A549 treated with RU486 at 1 μM for 4 hours (cell line): ENCODE data around the gene C10orf105. TPM values are rescaled to one million over a fixed set of nuclear protein-coding genes. Genes with fewer than 3 reads are reported as not detected.

Experiments
- total RNA-seq: library from RNA; stranded (reverse); fragments of 200-300 nt; extraction: Qiagen RNA extraction; gene quantifications from 5 replicates; pipeline ENCODE4 v1.2.3, GENCODE V29; 2022; ENCODE audit warnings: low read depth

The C10orf105 gene, protein sequence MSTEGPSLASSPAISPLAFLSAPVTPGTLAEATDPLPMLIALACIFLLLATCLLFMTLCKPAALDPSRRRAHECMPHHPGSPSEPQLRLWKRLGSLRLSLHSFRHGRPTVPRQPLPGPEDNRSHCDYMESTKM
- not detected in 5 replicates for total RNA-seq

DNA sequence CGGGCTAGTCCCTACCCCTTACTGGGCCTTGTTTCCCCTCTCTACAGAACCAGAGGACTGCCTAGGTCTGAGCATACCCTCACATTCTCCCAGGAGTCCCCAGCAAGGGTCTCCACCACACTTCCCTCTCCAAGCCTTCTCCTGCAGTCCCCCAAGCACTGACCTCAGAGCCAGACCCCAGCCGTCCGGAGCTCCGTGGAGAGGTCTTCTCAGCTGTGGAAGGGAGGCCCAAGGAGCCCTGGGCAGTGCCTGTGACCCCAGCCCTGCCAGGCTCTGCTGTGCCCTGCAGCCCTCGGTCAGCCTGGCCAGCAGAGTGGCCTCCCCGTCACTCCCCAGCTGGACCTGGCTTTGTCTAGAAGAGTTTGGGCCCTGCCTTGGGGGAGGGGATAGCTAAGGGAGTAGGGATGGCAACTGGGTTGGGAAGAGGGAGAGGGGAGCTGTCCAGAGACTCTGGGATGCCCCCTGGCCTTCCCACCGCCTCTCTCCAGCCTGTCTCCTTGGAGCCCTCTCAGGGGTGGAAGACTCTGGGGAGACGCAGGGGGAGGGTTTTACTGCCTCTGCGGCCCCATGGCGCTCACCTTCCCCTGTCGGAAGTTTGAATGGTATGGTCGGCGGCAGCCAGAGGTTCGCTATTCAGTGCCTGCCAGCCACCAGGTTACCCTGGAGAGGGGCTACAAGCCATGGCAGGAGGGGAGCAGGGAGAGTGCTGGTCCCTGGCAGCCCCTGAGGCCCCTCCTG, at the start of gene C10orf105:
TSS of gene C10orf105 (minus strand) at position 315 of the 738 bp plus-strand sequence. CDS start 3,441 bp downstream, outside the sequence.

Other genes starting within 250 kb of the C10orf105 start
- 20.8 to 33.9 TPM (median 26.7 TPM) in 5 replicates for gene VSIR, start 53.7 kb upstream of the C10orf105 start, total RNA-seq
- 789 to 978 TPM (median 862 TPM) in 5 replicates for gene PSAP, start 131.5 kb upstream of the C10orf105 start, total RNA-seq
- 32.7 to 41.9 TPM (median 36.2 TPM) in 5 replicates for gene CHST3, start 244.6 kb upstream of the C10orf105 start, total RNA-seq